GM12865 (cell line): ENCODE results near the gene ACOT7.

ENCODE experiments used
- DNase-seq: peaks from one replicate; pipeline ENCODE4 v3.0.0; 2010; ENCODE audit warnings: low read depth
- H3K4me3 ChIP-seq: 2 replicates; pipeline ENCODE4 v1.5.1; 2011; ENCODE audit warnings: mild to moderate bottlenecking, low read depth, low read length, control low read depth
- CTCF ChIP-seq: IDR thresholded peaks from 2 replicates; pipeline ENCODE4 v1.5.1; 2011; ENCODE audit warnings: low read length, control low read depth, low read depth, inconsistent platforms; ENCODE audit not compliant: insufficient read depth; ENCODE audit errors: missing control alignments

ACOT7 gene

GRCh38 chr1:6218375-6219164, 175.0 kb downstream of the ACOT7 start:
- no peak for DNase-seq
- H3K4me3 ChIP-seq: no peak overlapping the region
- no peak for TF ChIP-seq CTCF
